GM15510 (cell line): ENCODE data around the gene ADAMTS16.

ENCODE experiments used
- POLR2A ChIP-seq: IDR thresholded peaks from 3 replicates; pipeline ENCODE4 v1.6.1; 2011; ENCODE audit warnings: borderline replicate concordance; ENCODE audit not compliant: insufficient read length; ENCODE audit errors: extremely low read depth

The ADAMTS16 gene

DNA sequence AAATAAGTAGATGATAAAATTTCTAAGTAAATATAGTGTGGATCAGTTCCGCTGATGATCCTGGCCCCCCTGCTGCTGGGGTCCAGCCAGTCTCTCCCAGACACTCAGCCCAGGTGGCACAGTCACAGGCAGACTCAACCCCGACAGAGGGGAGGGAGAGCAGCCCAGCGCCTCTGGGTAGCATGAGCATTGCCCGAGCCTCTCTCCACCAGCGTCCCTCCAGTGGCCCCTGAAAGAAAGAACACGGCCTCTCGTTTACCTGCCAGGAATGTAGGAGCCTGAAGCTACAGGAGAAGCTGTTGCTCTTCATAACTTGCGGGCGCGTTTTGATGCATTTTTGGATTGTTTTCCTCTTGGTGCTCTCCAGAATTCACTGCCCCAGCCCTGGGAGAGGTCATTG, 213.6 kb downstream of the ADAMTS16 start:
- no peak for TF ChIP-seq POLR2A

DNA sequence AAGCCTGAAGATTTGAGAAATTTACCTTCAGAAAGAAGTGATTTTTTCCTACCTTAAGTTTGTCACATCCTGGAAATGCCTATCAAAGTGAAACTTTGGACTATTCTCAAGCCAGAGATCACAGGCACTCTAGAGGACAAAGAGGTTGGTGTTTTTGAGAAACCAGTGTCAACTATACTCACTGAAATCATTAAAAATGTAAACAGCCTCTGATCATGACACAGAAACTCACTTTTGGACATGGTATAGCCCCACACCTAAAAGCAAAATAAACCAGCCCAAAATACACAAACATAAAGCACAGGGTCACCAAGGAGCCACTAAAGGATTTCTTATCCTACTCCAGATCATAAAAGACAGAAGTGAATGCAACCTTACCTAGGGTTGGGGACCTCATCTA, 216.6 kb downstream of the ADAMTS16 start:
- TF ChIP-seq POLR2A = no peak

DNA sequence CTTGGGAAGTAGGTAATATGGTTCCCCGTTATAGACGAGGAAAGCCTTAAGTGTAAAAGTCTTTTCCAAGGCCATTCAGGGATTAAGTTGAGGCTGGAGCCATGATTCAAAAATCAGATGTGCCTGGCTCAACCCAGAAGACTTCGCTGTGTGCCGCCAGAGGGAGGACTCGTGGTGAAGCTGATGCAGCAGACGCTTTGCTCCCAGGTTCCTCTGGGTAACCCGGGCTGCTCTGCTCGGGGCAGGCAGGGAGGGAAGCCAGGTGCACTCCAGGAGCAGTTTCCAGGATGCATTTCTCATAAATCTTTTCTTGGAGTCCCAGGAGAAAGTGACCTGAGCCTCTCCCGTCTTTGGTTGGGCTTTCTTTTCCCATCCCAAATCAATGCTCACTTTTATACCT, 219.5 kb downstream of the ADAMTS16 start:
- no peak for TF ChIP-seq POLR2A

- no peak for TF ChIP-seq POLR2A
Measured at GRCh38 chr5:5360363-5360940, 220.3 kb downstream of the ADAMTS16 start.

- no peak for TF ChIP-seq POLR2A
Measured at GRCh38 chr5:5360941-5361520, 220.9 kb downstream of the ADAMTS16 start.

GRCh38 chr5:5363045-5363444, 222.9 kb downstream of the ADAMTS16 start:
- TF ChIP-seq POLR2A = no peak

GRCh38 chr5:5364932-5365331, 224.8 kb downstream of the ADAMTS16 start:
- no peak for TF ChIP-seq POLR2A

DNA sequence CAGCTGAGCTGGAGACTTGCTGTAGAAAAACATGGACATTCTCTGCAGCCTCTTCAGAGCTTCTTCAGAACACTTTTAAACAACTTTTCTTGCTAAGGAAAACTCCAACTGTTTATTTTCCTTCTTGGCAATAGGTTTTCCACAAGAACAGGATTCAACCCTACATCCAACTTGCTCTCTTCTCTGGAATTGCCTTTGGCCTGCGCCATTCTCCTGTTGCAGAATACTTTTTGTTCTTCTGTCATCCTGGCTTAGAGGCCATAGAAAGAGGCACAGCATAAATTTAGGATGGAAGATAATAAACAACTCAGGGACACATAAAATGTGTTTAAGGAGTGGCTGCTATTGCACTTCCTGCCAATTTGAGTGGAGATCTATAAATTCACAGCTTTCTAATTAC, 227.6 kb downstream of the ADAMTS16 start:
- no peak for TF ChIP-seq POLR2A

DNA sequence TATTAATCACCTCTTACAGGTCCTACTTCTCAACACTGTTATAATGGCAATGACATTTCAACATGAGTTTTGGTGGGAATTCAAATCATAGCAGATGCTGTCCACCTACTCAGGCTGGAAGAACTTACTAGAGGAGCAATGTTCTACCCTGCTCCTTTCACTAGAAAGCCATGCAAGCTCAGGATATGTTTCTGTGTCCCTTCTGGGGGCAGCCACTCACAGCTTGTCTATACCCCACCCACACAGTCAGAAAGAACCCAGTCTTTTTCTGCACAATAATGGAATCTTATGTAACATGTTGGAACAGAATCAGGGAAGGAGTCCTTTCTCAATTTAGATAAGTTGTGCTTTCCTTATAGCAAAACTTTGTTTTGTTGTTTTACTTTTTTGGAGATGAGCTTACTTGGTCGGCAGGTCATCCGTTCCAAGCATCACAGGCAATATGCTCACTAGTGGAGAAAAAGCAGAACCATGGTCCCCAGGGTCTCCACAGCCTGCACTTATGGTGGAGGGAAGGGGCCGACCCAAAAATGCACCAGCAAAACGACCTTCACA, 229.0 kb downstream of the ADAMTS16 start:
- no peak for TF ChIP-seq POLR2A
